ENCODE data around the gene DOCK3. TPM values are rescaled to one million over a fixed set of nuclear protein-coding genes. Genes with fewer than 3 reads are reported as not detected.

DOCK3 gene
- total RNA-seq, 1 experiment from 2014 or later = 8.3 TPM

DNA sequence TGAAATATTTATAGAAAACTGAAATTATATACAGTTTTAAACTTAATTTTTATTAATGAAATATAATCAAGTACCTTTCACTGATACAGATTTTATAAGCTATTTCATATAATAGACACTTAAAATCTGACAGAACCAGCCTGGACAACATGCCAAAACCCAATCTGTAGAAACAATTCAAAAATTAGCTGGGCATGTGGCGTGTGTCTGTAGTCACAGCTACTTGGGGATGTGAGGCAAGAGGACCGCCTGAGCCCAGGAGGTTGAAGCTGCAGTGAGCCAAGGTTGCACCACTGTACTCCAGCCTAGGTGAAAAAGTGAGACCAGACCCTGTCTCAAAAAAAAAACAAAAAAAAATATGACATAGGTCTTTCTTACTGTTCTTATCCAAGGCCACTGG lies 472.1 kb downstream of the DOCK3 start:
- Histone ChIP-seq H2BK20ac (ENCODE audit: low read depth, low read length, poor library complexity, severe bottlenecking) (no peak overlapping the region), H3K4me2 (ENCODE audit: insufficient read depth, insufficient read length, low read length) (no peak overlapping the region), H4K20me1 (ENCODE audit: control insufficient read depth, insufficient read depth, insufficient read length) (no peaks in the 10 kb centered on the region), H2AFZ (ENCODE audit: low read length) (no peak overlapping the region), H2AK5ac (ENCODE audit: insufficient read length, low read length) (no peak overlapping the region), H2BK15ac (ENCODE audit: low read depth, low read length) (no peak overlapping the region), H3K9ac (ENCODE audit: extremely low read depth, insufficient read length, low read length) (no peak overlapping the region), H4K5ac (ENCODE audit: insufficient read length, low read depth, low read length) (no peak overlapping the region), H3K23ac (ENCODE audit: insufficient read length, low read depth, low read length) (no peak overlapping the region), H3K23me2 (ENCODE audit: insufficient read length, low read depth, low read length, poor library complexity, severe bottlenecking) (no peaks in the 10 kb centered on the region), H4K8ac (replicated peaks; ENCODE audit: insufficient read length, low read depth, low read length) (no peak overlapping the region), H3K4ac (ENCODE audit: low read depth, low read length) (no peak overlapping the region), H4K91ac (ENCODE audit: insufficient read length, low read depth, low read length) (no peak overlapping the region), H3K27ac (ENCODE audit: insufficient read length, low read depth, low read length) (no peak overlapping the region), H2BK120ac (ENCODE audit: low read depth, low read length, poor library complexity, severe bottlenecking) (no peak overlapping the region), H2BK5ac (ENCODE audit: insufficient read length, low read length) (no peak overlapping the region), H3T11ph (ENCODE audit: low read length) (no peak overlapping the region), H3K79me1 (ENCODE audit: insufficient read depth, low read depth, low read length, poor library complexity, severe bottlenecking) (no peaks in the 10 kb centered on the region), H3K56ac (ENCODE audit: insufficient read length, low read depth, low read length) (no peak overlapping the region), H3K4me1 (ENCODE audit: insufficient read depth, low read length) (no peaks in the 10 kb centered on the region), H3K14ac (ENCODE audit: insufficient read depth, low read length) (no peak overlapping the region), H3K27me3 (ENCODE audit: insufficient read depth, low read length) (no peaks in the 10 kb centered on the region), H2BK12ac (ENCODE audit: insufficient read length, low read depth, low read length) (no peak overlapping the region), H3K18ac (ENCODE audit: insufficient read length, low read depth, low read length) (no peak overlapping the region), H3K79me2 (ENCODE audit: insufficient read depth, low read length) (no peaks in the 10 kb centered on the region), H3K9me3 (ENCODE audit: control insufficient read depth, low read depth, low read length) (no peaks in the 10 kb centered on the region)
- TF ChIP-seq, protein P1, sequence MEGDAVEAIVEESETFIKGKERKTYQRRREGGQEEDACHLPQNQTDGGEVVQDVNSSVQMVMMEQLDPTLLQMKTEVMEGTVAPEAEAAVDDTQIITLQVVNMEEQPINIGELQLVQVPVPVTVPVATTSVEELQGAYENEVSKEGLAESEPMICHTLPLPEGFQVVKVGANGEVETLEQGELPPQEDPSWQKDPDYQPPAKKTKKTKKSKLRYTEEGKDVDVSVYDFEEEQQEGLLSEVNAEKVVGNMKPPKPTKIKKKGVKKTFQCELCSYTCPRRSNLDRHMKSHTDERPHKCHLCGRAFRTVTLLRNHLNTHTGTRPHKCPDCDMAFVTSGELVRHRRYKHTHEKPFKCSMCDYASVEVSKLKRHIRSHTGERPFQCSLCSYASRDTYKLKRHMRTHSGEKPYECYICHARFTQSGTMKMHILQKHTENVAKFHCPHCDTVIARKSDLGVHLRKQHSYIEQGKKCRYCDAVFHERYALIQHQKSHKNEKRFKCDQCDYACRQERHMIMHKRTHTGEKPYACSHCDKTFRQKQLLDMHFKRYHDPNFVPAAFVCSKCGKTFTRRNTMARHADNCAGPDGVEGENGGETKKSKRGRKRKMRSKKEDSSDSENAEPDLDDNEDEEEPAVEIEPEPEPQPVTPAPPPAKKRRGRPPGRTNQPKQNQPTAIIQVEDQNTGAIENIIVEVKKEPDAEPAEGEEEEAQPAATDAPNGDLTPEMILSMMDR (conservative IDR thresholded peaks at IDR 0.05) = no peak
- Mint-ChIP-seq H3K4me3 (no peak overlapping the region), H3K9me3 (peaks cover 8 to 11% of the 10 kb centered on the region in 2 experiments; a peak in 4 of 5 replicates), H3K4me1 (no peaks in the 10 kb centered on the region), H3K27me3 (ENCODE audit: low read depth) (no peaks in the 10 kb centered on the region), H3K36me3 (ENCODE audit: insufficient read depth in 1 of 3, low read depth in 3 of 3) (peaks cover 8 to 16% (median 9%) of the 10 kb centered on the region in 3 experiments; a peak in 5 of 7 replicates), H3K27ac (no peak overlapping the region)
- DNase-seq = no peak
- no CpG with 5 or more reads among the region's 2 CpGs for WGBS (ENCODE audit: extremely low coverage, insufficient read length, low lambda C conversion rate)

Measured in H9 (cell line).